ENCODE data around the gene FANCE. TPM values are rescaled to one million over a fixed set of nuclear protein-coding genes. Genes with fewer than 3 reads are reported as not detected.

The FANCE gene
- total RNA-seq, 1 experiment from 2014 or later = 16.1 TPM

DNA sequence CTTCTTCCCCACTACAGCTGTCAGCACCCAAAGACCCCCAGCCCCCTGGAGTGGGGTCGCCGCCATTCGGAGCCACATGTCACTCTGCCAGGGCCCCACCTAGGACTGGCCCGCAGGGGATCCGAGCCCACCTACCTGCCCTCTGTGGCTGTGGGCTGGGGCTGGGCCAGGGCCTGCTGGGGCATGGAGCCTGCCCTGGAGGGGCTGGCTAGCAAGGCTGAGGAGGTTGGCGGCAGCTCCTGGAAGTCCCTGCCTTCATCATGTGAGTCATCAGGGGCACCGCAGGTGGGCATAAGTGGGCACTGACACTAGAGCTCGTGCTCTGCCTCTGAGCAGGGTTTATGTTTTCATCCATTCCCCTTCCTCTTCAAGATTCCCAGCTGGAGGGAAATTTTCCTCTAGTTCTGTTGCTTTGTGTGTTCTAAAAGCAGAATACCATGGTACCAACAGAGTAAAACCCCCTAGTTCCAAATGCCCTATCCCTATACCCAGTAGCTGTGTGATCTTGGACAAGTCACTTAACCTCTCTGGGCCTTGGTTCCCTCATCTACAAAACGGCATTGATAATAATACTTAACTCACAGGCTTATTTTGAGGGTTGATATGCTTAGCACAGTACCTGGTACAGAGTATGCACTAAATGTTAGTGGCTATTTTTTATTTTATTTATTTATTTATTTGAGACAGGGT, 8.7 kb upstream of the FANCE start (continued):
- no peak for TF ChIP-seq ZNF274 (IDR thresholded peaks at IDR 0.05; ENCODE audit: low read depth, low read length)
- no peak for TF ChIP-seq CEBPB (IDR thresholded peaks at IDR 0.05; ENCODE audit: low read depth)
- no peak for TF ChIP-seq SRF (IDR thresholded peaks at IDR 0.05; ENCODE audit: low read depth)
- TF ChIP-seq EGR1 (IDR thresholded peaks at IDR 0.05; ENCODE audit: low read depth) = no peak
- no peak for TF ChIP-seq RAD21 (IDR thresholded peaks at IDR 0.05; ENCODE audit: low read depth)
- no peak for TF ChIP-seq YY1 (IDR thresholded peaks at IDR 0.05; ENCODE audit: extremely low read depth, insufficient replicate concordance, low read depth, low read length)
- TF ChIP-seq EZH2 (IDR thresholded peaks at IDR 0.05) = no peak
- TF ChIP-seq FOSL1 (IDR thresholded peaks at IDR 0.05; ENCODE audit: low read depth) = no peak
- TF ChIP-seq JUND (IDR thresholded peaks at IDR 0.05) = no peak
- TF ChIP-seq, protein P1, sequence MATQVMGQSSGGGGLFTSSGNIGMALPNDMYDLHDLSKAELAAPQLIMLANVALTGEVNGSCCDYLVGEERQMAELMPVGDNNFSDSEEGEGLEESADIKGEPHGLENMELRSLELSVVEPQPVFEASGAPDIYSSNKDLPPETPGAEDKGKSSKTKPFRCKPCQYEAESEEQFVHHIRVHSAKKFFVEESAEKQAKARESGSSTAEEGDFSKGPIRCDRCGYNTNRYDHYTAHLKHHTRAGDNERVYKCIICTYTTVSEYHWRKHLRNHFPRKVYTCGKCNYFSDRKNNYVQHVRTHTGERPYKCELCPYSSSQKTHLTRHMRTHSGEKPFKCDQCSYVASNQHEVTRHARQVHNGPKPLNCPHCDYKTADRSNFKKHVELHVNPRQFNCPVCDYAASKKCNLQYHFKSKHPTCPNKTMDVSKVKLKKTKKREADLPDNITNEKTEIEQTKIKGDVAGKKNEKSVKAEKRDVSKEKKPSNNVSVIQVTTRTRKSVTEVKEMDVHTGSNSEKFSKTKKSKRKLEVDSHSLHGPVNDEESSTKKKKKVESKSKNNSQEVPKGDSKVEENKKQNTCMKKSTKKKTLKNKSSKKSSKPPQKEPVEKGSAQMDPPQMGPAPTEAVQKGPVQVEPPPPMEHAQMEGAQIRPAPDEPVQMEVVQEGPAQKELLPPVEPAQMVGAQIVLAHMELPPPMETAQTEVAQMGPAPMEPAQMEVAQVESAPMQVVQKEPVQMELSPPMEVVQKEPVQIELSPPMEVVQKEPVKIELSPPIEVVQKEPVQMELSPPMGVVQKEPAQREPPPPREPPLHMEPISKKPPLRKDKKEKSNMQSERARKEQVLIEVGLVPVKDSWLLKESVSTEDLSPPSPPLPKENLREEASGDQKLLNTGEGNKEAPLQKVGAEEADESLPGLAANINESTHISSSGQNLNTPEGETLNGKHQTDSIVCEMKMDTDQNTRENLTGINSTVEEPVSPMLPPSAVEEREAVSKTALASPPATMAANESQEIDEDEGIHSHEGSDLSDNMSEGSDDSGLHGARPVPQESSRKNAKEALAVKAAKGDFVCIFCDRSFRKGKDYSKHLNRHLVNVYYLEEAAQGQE (IDR thresholded peaks at IDR 0.05; ENCODE audit: low read depth) = no peak
- TF ChIP-seq, protein P2, sequence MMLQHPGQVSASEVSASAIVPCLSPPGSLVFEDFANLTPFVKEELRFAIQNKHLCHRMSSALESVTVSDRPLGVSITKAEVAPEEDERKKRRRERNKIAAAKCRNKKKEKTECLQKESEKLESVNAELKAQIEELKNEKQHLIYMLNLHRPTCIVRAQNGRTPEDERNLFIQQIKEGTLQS (IDR thresholded peaks at IDR 0.05) = no peak

DNA sequence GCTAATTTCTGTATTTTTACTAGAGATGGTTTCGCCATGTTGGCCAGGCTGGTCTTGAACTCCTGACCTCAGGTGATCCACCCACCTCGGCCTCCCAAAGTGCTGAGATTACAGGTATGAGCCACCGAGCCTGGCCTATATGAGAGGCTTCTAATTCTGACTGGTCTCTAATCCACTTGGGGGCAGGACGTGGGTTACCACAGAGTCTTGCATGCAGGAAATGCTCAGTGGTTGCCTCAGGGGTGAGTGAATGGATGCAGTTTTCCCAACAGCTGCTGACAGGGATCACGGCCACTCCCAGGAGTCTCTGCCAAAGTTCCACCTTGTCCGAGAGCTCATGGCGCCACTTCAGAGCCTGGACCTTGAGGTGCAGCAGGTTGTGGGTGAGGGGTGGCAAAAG, 6.4 kb upstream of the FANCE start:
- Histone ChIP-seq H3K4me1 (ENCODE audit: control insufficient read depth in 1 of 2, insufficient read depth in 2 of 2, low read length in 2 of 2) (peaks cover 0 to 8% of the 10 kb centered on the region in 2 experiments; a peak in 2 of 4 replicates), H2AFZ (ENCODE audit: low read depth, low read length, poor library complexity, severe bottlenecking) (no peak overlapping the region), H3K9ac (ENCODE audit: low read length) (no peak overlapping the region), H3K4me2 (ENCODE audit: low read length) (no peak overlapping the region), H3K27ac (ENCODE audit: low read depth, low read length) (no peak overlapping the region), H3K4me3 (replicated peaks in 1 of 2; ENCODE audit: low read depth in 1 of 2, low read length in 2 of 2) (no peak overlapping the region), H4K20me1 (ENCODE audit: insufficient read depth) (no peaks in the 10 kb centered on the region), H3K9me2 (ENCODE audit: insufficient read depth) (no peaks in the 10 kb centered on the region), H3K9me3 (ENCODE audit: control insufficient read depth in 1 of 2, insufficient read depth in 1 of 2, low read depth in 1 of 2, low read length in 2 of 2) (no peaks in the 10 kb centered on the region), H3K27me3 (ENCODE audit: insufficient read depth, low read length) (no peaks in the 10 kb centered on the region), H3K36me3 (ENCODE audit: control insufficient read depth in 1 of 2, insufficient read depth in 2 of 2, low read length in 2 of 2) (no peaks in the 10 kb centered on the region), H3K79me2 (ENCODE audit: insufficient read depth, low read length) (no peaks in the 10 kb centered on the region)
- ATAC-seq (no peak), DNase-seq (ENCODE audit: low read depth, low spot score) (no peak)
- ChIA-PET CTCF (no interaction called here), POLR2A (no interaction called here), RAD21 (ENCODE audit: low non-redundant PET in 1 of 2, low total read pairs in 2 of 2, uncharacterized antibody in 2 of 2, unreplicated experiment in 2 of 2) (no interaction called here)
- intact Hi-C loops (cut with micrococcal nuclease) = no loop called here
- BruUV-seq (replicated peaks) = no TSS peak
- TF ChIP-seq EZH2phosphoT487 (IDR thresholded peaks at IDR 0.05; ENCODE audit: borderline replicate concordance) (no peak), ELF1 (IDR thresholded peaks at IDR 0.05; ENCODE audit: borderline replicate concordance, low read depth) (no peak), CBX3 (IDR thresholded peaks at IDR 0.05; ENCODE audit: low read depth) (no peak), CEBPB (IDR thresholded peaks at IDR 0.05; ENCODE audit: low read depth) (no peak), POLR2AphosphoS5 (IDR thresholded peaks at IDR 0.05; ENCODE audit: low read depth, low read length) (no peak)
- TF ChIP-seq, protein P3, sequence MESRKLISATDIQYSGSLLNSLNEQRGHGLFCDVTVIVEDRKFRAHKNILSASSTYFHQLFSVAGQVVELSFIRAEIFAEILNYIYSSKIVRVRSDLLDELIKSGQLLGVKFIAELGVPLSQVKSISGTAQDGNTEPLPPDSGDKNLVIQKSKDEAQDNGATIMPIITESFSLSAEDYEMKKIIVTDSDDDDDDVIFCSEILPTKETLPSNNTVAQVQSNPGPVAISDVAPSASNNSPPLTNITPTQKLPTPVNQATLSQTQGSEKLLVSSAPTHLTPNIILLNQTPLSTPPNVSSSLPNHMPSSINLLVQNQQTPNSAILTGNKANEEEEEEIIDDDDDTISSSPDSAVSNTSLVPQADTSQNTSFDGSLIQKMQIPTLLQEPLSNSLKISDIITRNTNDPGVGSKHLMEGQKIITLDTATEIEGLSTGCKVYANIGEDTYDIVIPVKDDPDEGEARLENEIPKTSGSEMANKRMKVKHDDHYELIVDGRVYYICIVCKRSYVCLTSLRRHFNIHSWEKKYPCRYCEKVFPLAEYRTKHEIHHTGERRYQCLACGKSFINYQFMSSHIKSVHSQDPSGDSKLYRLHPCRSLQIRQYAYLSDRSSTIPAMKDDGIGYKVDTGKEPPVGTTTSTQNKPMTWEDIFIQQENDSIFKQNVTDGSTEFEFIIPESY (IDR thresholded peaks at IDR 0.05; ENCODE audit: extremely low read depth, insufficient replicate concordance, low read length) = no peak
- TF ChIP-seq, protein P4, sequence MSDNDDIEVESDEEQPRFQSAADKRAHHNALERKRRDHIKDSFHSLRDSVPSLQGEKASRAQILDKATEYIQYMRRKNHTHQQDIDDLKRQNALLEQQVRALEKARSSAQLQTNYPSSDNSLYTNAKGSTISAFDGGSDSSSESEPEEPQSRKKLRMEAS (IDR thresholded peaks at IDR 0.05) = no peak

Data from HCT116 (cell line).